Bronchial epithelial cell (primary cell): ENCODE results near the gene CASP4. TPM values are rescaled to one million over a fixed set of nuclear protein-coding genes. Genes with fewer than 3 reads are reported as not detected.

Experiments
- DNase-seq: peaks from one replicate; pipeline ENCODE4 v3.0.0-alpha.2; 2010; ENCODE audit warnings: low read depth
- FAIRE-seq: peaks from 2 replicates; lab custom pipeline; 2011; peaks lifted over from hg19 to GRCh38; lab: Jason Lieb, UNC
- H3K27me3 ChIP-seq: 2 replicates; pipeline ENCODE4 v1.5.1; 2011; ENCODE audit warnings: low read length; ENCODE audit not compliant: control insufficient read depth, insufficient read depth
- H3K36me3 ChIP-seq: 2 replicates; pipeline ENCODE4 v1.5.1; 2011; ENCODE audit warnings: low read length; ENCODE audit not compliant: control insufficient read depth, insufficient read depth
- H3K4me3 ChIP-seq: 2 replicates; pipeline ENCODE4 v1.5.1; 2011; ENCODE audit warnings: mild to moderate bottlenecking, low read depth, low read length, control low read depth
- total RNA-seq: library from RNA; depleted of rRNA; stranded (reverse); fragments of >200 nt; gene quantifications from 2 replicates; pipeline ENCODE4 v1.2.1, GENCODE V29; 2014
- TF ChIP-seq, protein P1 (sequence below): IDR thresholded peaks from 2 replicates; pipeline ENCODE4 v1.5.1; 2011; ENCODE audit warnings: mild to moderate bottlenecking, moderate library complexity, low read length, control low read depth, inconsistent platforms; ENCODE audit not compliant: insufficient read depth, severe bottlenecking

The CASP4 gene
- total RNA-seq, 1 donor from 2014 or later, result 172 TPM

DNA sequence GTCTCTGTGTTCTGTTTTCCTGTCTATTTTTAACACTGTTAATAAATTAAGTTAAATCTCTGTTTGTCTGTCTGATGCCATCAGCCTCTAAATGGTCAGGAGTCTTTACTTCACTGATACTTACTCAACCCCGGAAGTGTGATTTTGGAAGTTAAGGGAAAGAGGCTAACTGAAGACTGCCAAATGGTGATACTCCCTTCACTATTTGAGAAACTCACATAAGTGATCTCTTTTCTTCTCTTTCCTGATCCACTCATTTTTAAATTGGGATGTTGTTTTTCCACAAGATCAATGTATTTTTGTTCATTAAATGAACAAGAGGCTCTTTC, 69.7 kb downstream of the CASP4 start:
- Histone ChIP-seq H3K4me3 (no peak overlapping the region), H3K36me3 (no peaks in the 10 kb centered on the region), H3K27me3 (peaks cover 2% of the 10 kb centered on the region)
- no peak for DNase-seq
- TF ChIP-seq, protein P1, sequence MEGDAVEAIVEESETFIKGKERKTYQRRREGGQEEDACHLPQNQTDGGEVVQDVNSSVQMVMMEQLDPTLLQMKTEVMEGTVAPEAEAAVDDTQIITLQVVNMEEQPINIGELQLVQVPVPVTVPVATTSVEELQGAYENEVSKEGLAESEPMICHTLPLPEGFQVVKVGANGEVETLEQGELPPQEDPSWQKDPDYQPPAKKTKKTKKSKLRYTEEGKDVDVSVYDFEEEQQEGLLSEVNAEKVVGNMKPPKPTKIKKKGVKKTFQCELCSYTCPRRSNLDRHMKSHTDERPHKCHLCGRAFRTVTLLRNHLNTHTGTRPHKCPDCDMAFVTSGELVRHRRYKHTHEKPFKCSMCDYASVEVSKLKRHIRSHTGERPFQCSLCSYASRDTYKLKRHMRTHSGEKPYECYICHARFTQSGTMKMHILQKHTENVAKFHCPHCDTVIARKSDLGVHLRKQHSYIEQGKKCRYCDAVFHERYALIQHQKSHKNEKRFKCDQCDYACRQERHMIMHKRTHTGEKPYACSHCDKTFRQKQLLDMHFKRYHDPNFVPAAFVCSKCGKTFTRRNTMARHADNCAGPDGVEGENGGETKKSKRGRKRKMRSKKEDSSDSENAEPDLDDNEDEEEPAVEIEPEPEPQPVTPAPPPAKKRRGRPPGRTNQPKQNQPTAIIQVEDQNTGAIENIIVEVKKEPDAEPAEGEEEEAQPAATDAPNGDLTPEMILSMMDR, result no peak
- no peak for FAIRE-seq

- H3K27me3 ChIP-seq, result peaks cover 2% of the 10 kb centered on the region
- DNase-seq (no peak), FAIRE-seq (peak; percentile 70)
- H3K36me3 ChIP-seq, result no peaks in the 10 kb centered on the region
- H3K4me3 ChIP-seq, result no peak within 1 kb of the TSS
- TF ChIP-seq, protein P1, result no peak
Measured at GRCh38 chr11:104897891-104898684, 70.3 kb downstream of the CASP4 start, which contains the start of gene CASP12. Gene CASP12 (minus strand): TSS chr11:104898460.

DNA sequence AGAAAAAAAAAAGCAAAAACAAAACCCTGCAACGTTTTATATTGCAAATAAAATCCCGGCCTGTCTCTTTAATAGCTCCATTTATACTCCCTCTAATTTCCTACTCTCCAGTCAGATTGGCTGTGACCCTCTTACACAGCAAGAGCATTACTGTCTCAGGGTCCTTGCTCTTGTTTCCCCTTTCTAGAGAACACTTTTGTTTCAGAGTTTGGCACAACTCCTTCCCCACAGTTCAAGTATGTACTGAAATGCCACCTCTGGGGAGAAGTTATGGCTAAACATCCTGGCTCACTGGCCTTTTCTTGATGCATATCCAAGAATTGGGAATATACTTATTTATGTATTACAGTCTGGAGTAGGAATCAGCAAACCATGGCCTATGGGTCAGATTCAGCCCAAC, 72.7 kb downstream of the CASP4 start:
- FAIRE-seq, result no peak
- H3K36me3 ChIP-seq, result no peaks in the 10 kb centered on the region

DNA sequence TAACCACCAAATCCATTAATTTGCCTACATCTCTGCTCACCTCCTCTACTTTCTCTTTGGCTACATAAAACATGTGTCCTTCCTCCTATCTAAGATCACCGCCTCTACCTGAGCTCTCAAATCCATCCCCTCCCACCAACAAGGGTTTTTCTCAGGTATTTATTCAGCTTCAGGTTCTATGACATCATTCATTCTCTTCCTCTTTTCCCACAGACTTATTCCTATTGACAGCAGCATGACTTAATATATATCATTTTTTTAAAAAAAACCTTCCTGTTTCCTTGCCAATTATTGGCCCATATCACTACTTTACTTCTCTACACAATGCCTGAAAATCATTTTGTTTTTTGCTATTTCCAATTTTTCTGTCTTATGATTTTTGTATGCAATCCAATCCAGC, 74.5 kb downstream of the CASP4 start:
- Histone ChIP-seq H3K4me3 (no peak overlapping the region), H3K27me3 (no peaks in the 10 kb centered on the region), H3K36me3 (no peaks in the 10 kb centered on the region)
- no peak for DNase-seq
- TF ChIP-seq, protein P1, result no peak
- no peak for FAIRE-seq

More for the DNA sequence above, 72.7 kb downstream of the CASP4 start:
- Histone ChIP-seq H3K27me3 (no peaks in the 10 kb centered on the region), H3K4me3 (no peak overlapping the region)
- no peak for DNase-seq
- TF ChIP-seq, protein P1, result no peak

Other genes with a start within 250 kb of the CASP4 start
- gene CASP12, start 70.1 kb downstream of the CASP4 start, total RNA-seq, result not detected in 2 replicates
- 6.9 TPM in 1 of 2 replicates, not detected in the other for gene CASP5, start 54.6 kb upstream of the CASP4 start, total RNA-seq
- gene CASP1, start 66.6 kb upstream of the CASP4 start, total RNA-seq, result 10.8 and 69.3 TPM in 2 replicates
- gene CARD16, start 76.8 kb upstream of the CASP4 start, total RNA-seq, result 0.53 and 2.4 TPM in 2 replicates
- gene CARD18, start 171.2 kb upstream of the CASP4 start, total RNA-seq, result 0.26 and 0.38 TPM in 2 replicates